HepG2 (cell line): ENCODE results near the gene BAHCC1. TPM values are rescaled to one million over a fixed set of nuclear protein-coding genes. Genes with fewer than 3 reads are reported as not detected.
A peak's percentile ranks its signal among the peaks of the same experiment; 100 is the strongest.

Experiments used
- CENPT ChIP-seq: sonication (generic); formaldehyde crosslinking; IDR thresholded peaks from 2 replicates; pipeline ENCODE4 v1.8.0; 2022; ENCODE audit warnings: low read depth, mild to moderate bottlenecking, moderate library complexity, missing genetic modification reagents
- EHMT2 ChIP-seq: fragments of 200-600 bp; sonication (generic); IDR thresholded peaks from 2 replicates; pipeline ENCODE4 v1.7.0; 2017; ENCODE audit warnings: antibody characterized with exemption, low read depth, low read length, borderline replicate concordance
- HNF4G ChIP-seq, 2 experiments: sonication (generic) in 1 of 2; formaldehyde crosslinking in 1 of 2; IDR thresholded peaks; 2 replicates each; pipeline versions ENCODE4 v1.4.0 to v1.6.1; 2011 to 2020; ENCODE audit warnings: borderline replicate concordance in 2 of 2, low read depth in 2 of 2, mild to moderate bottlenecking in 2 of 2, low read length in 1 of 2, missing genetic modification reagents in 1 of 2, moderate library complexity in 1 of 2
- NR2C2 ChIP-seq: sonication (generic); formaldehyde crosslinking; IDR thresholded peaks from 2 replicates; pipeline ENCODE4 v1.4.0; 2020; ENCODE audit warnings: missing genetic modification reagents, mild to moderate bottlenecking, moderate library complexity, borderline replicate concordance
- PAX8 ChIP-seq: sonication (generic); formaldehyde crosslinking; IDR thresholded peaks from 2 replicates; pipeline ENCODE4 v1.8.0; 2022; ENCODE audit warnings: mild to moderate bottlenecking, missing genetic modification reagents, borderline replicate concordance
- SMARCE1 ChIP-seq: fragments of 450-650 bp; IDR thresholded peaks from 2 replicates; pipeline ENCODE4 v1.6.1; 2017; ENCODE audit warnings: borderline replicate concordance
- STAG1 ChIP-seq: sonication (generic); formaldehyde crosslinking; IDR thresholded peaks from 2 replicates; pipeline ENCODE4 v1.4.0; 2020; ENCODE audit warnings: missing genetic modification reagents
- ZNF33B ChIP-seq: sonication (generic); formaldehyde crosslinking; IDR thresholded peaks from 2 replicates; pipeline ENCODE4 v1.5.1; 2020; ENCODE audit warnings: mild to moderate bottlenecking, missing genetic modification reagents
- ZNF451 ChIP-seq: sonication (generic); formaldehyde crosslinking; IDR thresholded peaks from 2 replicates; pipeline ENCODE4 v1.5.0; 2020; ENCODE audit warnings: mild to moderate bottlenecking, missing genetic modification reagents
- ZNF747 ChIP-seq: sonication (generic); formaldehyde crosslinking; IDR thresholded peaks from 2 replicates; pipeline ENCODE4 v1.8.1; 2023; ENCODE audit warnings: missing genetic modification reagents, mild to moderate bottlenecking, borderline replicate concordance
- polyA plus RNA-seq, 8 experiments: library from polyadenylated mRNA; depleted of rRNA in 3 of 8; stranded (reverse) in 7 of 8; unstranded in 1 of 8; fragments of >200 nt; fragmentation: Illumina TruSeq in 4 of 8; extraction: Trizol in 4 of 8; gene quantifications; 2 replicates each; pipeline versions ENCODE4 v1.2.1 to v1.2.3, GENCODE V29; 2011 to 2016; ENCODE audit warnings: low read depth in 4 of 8, missing spikeins in 1 of 8, mixed read lengths in 1 of 8; ENCODE audit not compliant: insufficient read depth in 1 of 8
- total RNA-seq, 5 experiments: library from RNA; depleted of rRNA; stranded (reverse); fragments of >200 nt; fragmentation: Illumina TruSeq; extraction: Trizol; gene quantifications; 2 replicates each; pipeline ENCODE4 v1.2.3, GENCODE V29; 2016; ENCODE audit warnings: low read depth in 1 of 5
- TF ChIP-seq, protein P1 (sequence below): sonication (generic); formaldehyde crosslinking; IDR thresholded peaks from 2 replicates; pipeline ENCODE4 v1.4.0; 2020; ENCODE audit warnings: missing genetic modification reagents, borderline replicate concordance
- TF ChIP-seq, protein P2 (sequence below), 2 experiments: sonication (generic) in 1 of 2; formaldehyde crosslinking in 1 of 2; IDR thresholded peaks; 2 replicates each; pipeline versions ENCODE4 v1.4.0 to v1.6.1; 2016 to 2020; ENCODE audit warnings: borderline replicate concordance in 1 of 2, low read depth in 1 of 2, mild to moderate bottlenecking in 1 of 2, missing genetic modification reagents in 1 of 2
- TF ChIP-seq, protein P3 (sequence below): sonication (generic); formaldehyde crosslinking; IDR thresholded peaks from 2 replicates; pipeline ENCODE4; 2020; ENCODE audit warnings: missing genetic modification reagents, mild to moderate bottlenecking, borderline replicate concordance
- TF ChIP-seq, protein P4 (sequence below): sonication (generic); formaldehyde crosslinking; IDR thresholded peaks from 2 replicates; pipeline ENCODE4 v1.4.0; 2020; ENCODE audit warnings: mild to moderate bottlenecking, missing genetic modification reagents

Gene BAHCC1
- total and polyA plus RNA-seq, 2 of the 13 experiments (the other 11 are each of a cell fraction or from before 2014, with no cell fraction given), result 1.4 to 1.7 TPM

DNA sequence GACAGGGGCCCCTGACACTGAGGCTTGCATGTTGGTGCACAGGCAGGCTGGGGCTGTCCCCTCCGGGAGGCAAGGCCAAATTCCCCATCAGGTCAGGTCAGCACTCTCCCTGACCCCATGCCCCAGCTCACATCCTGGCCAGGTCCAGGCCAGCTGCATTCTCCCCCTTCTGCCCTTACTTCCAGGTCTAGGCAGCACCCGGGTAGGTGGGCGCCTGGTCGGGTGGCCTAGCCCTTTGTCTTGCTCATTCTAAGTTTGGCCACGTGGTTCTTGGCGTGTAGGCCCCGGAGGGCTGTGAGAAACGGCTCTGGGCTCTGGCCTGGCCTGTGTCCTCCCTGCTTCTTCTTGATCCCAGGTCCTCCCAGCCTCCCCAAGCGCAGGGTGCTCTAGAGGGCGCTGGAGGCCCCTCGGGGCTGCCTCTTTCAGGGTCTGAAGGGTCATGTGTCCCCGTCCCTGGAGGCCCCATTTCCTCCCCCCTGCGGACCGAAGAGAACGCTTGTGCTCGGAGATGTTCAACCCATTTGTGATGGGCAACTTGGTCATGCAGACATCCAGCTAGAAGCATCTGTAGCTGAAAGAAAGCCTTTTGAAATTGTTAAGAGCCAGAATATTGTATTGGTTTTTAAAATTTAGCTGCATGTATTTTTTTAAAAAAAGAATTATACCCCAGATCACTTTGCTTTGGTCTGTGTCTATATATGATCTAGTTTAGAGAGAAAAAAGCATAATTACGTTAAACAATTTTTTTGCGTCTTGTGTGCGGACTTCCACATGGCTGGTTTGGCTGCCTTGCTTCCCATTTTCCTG, 6.7 kb downstream of the BAHCC1 start (continued):
- TF ChIP-seq, protein P1, sequence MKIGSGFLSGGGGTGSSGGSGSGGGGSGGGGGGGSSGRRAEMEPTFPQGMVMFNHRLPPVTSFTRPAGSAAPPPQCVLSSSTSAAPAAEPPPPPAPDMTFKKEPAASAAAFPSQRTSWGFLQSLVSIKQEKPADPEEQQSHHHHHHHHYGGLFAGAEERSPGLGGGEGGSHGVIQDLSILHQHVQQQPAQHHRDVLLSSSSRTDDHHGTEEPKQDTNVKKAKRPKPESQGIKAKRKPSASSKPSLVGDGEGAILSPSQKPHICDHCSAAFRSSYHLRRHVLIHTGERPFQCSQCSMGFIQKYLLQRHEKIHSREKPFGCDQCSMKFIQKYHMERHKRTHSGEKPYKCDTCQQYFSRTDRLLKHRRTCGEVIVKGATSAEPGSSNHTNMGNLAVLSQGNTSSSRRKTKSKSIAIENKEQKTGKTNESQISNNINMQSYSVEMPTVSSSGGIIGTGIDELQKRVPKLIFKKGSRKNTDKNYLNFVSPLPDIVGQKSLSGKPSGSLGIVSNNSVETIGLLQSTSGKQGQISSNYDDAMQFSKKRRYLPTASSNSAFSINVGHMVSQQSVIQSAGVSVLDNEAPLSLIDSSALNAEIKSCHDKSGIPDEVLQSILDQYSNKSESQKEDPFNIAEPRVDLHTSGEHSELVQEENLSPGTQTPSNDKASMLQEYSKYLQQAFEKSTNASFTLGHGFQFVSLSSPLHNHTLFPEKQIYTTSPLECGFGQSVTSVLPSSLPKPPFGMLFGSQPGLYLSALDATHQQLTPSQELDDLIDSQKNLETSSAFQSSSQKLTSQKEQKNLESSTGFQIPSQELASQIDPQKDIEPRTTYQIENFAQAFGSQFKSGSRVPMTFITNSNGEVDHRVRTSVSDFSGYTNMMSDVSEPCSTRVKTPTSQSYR, result no peak
- TF ChIP-seq HNF4G (IDR thresholded peaks at IDR 0.05; ENCODE audit: borderline replicate concordance, low read depth, low read length), result no peak
- no peak for TF ChIP-seq HNF4G (CRISPR knock-in tag; IDR thresholded peaks at IDR 0.05; ENCODE audit: borderline replicate concordance, low read depth)
- TF ChIP-seq SMARCE1, result no peak
- no peak for TF ChIP-seq ZNF747 (CRISPR knock-in tag)
- TF ChIP-seq CENPT, result no peak
- TF ChIP-seq, protein P2, sequence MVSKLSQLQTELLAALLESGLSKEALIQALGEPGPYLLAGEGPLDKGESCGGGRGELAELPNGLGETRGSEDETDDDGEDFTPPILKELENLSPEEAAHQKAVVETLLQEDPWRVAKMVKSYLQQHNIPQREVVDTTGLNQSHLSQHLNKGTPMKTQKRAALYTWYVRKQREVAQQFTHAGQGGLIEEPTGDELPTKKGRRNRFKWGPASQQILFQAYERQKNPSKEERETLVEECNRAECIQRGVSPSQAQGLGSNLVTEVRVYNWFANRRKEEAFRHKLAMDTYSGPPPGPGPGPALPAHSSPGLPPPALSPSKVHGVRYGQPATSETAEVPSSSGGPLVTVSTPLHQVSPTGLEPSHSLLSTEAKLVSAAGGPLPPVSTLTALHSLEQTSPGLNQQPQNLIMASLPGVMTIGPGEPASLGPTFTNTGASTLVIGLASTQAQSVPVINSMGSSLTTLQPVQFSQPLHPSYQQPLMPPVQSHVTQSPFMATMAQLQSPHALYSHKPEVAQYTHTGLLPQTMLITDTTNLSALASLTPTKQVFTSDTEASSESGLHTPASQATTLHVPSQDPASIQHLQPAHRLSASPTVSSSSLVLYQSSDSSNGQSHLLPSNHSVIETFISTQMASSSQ (IDR thresholded peaks at IDR 0.05; ENCODE audit: low read depth), result no peak
- TF ChIP-seq, protein P2 (CRISPR knock-in tag; IDR thresholded peaks at IDR 0.05; ENCODE audit: borderline replicate concordance), result no peak
- TF ChIP-seq, protein P3, sequence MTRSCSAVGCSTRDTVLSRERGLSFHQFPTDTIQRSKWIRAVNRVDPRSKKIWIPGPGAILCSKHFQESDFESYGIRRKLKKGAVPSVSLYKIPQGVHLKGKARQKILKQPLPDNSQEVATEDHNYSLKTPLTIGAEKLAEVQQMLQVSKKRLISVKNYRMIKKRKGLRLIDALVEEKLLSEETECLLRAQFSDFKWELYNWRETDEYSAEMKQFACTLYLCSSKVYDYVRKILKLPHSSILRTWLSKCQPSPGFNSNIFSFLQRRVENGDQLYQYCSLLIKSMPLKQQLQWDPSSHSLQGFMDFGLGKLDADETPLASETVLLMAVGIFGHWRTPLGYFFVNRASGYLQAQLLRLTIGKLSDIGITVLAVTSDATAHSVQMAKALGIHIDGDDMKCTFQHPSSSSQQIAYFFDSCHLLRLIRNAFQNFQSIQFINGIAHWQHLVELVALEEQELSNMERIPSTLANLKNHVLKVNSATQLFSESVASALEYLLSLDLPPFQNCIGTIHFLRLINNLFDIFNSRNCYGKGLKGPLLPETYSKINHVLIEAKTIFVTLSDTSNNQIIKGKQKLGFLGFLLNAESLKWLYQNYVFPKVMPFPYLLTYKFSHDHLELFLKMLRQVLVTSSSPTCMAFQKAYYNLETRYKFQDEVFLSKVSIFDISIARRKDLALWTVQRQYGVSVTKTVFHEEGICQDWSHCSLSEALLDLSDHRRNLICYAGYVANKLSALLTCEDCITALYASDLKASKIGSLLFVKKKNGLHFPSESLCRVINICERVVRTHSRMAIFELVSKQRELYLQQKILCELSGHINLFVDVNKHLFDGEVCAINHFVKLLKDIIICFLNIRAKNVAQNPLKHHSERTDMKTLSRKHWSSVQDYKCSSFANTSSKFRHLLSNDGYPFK (CRISPR knock-in tag), result peak; percentile 31; the same call in 1 of the 2 replicates
- no peak for TF ChIP-seq PAX8 (CRISPR knock-in tag)
- TF ChIP-seq EHMT2, result no peak
- TF ChIP-seq ZNF33B, result no peak
- TF ChIP-seq, protein P4, sequence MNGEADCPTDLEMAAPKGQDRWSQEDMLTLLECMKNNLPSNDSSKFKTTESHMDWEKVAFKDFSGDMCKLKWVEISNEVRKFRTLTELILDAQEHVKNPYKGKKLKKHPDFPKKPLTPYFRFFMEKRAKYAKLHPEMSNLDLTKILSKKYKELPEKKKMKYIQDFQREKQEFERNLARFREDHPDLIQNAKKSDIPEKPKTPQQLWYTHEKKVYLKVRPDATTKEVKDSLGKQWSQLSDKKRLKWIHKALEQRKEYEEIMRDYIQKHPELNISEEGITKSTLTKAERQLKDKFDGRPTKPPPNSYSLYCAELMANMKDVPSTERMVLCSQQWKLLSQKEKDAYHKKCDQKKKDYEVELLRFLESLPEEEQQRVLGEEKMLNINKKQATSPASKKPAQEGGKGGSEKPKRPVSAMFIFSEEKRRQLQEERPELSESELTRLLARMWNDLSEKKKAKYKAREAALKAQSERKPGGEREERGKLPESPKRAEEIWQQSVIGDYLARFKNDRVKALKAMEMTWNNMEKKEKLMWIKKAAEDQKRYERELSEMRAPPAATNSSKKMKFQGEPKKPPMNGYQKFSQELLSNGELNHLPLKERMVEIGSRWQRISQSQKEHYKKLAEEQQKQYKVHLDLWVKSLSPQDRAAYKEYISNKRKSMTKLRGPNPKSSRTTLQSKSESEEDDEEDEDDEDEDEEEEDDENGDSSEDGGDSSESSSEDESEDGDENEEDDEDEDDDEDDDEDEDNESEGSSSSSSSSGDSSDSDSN, result peak; percentile 21; the same call in 1 of the 2 replicates
- TF ChIP-seq ZNF451 (CRISPR knock-in tag), result no peak
- TF ChIP-seq NR2C2, result no peak
- peak; percentile 39 for TF ChIP-seq STAG1 (CRISPR knock-in tag)
